SK-N-MC (cell line): ENCODE results near the gene MAP1A.

Source experiments
- EZH2 ChIP-seq: fragments of 200-600 bp; sonication (generic); IDR thresholded peaks from one replicate; pipeline ENCODE4 v1.6.1; 2017; ENCODE audit warnings: antibody characterized with exemption
- POLR2AphosphoS5 ChIP-seq: IDR thresholded peaks from 2 replicates; pipeline ENCODE4 v1.6.1; 2012; ENCODE audit warnings: mild to moderate bottlenecking, low read depth, low read length, borderline replicate concordance

DNA sequence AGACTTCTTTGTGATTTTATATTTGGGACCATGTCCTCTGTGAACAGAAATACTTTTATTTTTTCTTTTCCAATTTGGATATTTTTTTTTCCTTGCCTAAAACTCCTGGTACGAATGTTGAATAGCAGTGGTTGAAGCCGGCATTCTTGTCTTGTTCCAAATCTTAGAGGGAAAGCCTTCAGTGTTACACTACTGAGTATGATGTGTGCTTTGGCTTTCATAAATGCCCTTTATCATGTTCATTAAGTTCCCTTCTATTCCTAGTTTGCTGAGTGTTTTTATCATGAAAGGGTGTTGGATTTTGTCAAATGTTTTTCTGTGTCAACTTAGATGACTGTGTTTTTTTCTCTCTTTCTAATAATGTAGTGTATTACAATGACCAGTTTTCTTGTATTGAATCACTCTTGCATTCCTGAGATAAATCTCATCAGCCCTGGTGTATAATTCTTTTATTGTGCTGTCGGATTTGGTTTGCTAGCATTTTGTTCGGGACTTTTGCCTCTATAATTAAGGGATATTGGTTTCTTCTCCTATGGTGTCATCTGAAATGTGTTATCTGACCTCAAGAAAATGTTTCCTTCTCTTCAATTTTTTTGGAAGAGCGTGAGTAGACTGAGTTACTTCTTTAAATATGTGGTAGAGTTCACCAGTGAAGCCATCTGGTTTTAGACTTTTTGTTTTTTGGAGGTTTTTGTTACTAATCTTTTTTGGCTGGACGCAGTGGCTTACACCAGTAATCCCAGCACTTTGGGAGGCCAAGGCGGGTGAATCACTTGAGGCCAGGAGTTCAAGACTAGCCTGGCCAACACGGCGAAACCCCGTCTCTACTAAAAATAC lies 33.3 kb downstream of the MAP1A start:
- TF ChIP-seq EZH2 (no peak), POLR2AphosphoS5 (no peak)
